Mesodermal cell (in vitro differentiated cells): Measurements from ENCODE around the gene MTIF2.
"Not testable (repeated sequence)": the region's sequence is repeated elsewhere in the genome, so short reads cannot be mapped to it uniquely, and the experiment has no call there.

Experiments used
- H3K27ac ChIP-seq: 2 replicates; pipeline ENCODE4 v1.7.0; 2013; ENCODE audit warnings: mild to moderate bottlenecking, low read depth, low read length, moderate library complexity; ENCODE audit not compliant: severe bottlenecking
- H3K36me3 ChIP-seq: 2 replicates; pipeline ENCODE4 v1.7.1; 2013; ENCODE audit warnings: mild to moderate bottlenecking, low read length, moderate library complexity; ENCODE audit not compliant: control insufficient read depth, insufficient read depth
- H3K4me1 ChIP-seq: one replicate; pipeline ENCODE4 v1.7.1; 2013; ENCODE audit warnings: mild to moderate bottlenecking, low read length; ENCODE audit not compliant: insufficient read depth, control insufficient read depth, poor library complexity, severe bottlenecking
- H3K4me3 ChIP-seq: 2 replicates; pipeline ENCODE4 v1.7.0; 2013; ENCODE audit warnings: low read length, control low read depth, mild to moderate bottlenecking; ENCODE audit not compliant: insufficient read depth, poor library complexity, severe bottlenecking; ENCODE audit errors: extremely low read depth
- H3K9me3 ChIP-seq: 2 replicates; pipeline ENCODE4 v1.7.1; 2013; ENCODE audit warnings: mild to moderate bottlenecking, low read length, moderate library complexity; ENCODE audit not compliant: control insufficient read depth
- WGBS, 2 experiments: methylation state at CpG; one replicate each; pipeline ENCODE4 v1.1.5; 2013; ENCODE audit warnings: missing lambda C conversion rate in 2 of 2; ENCODE audit not compliant: insufficient coverage in 2 of 2; 5-methylcytosine and 5-hydroxymethylcytosine counted together

Gene MTIF2

DNA sequence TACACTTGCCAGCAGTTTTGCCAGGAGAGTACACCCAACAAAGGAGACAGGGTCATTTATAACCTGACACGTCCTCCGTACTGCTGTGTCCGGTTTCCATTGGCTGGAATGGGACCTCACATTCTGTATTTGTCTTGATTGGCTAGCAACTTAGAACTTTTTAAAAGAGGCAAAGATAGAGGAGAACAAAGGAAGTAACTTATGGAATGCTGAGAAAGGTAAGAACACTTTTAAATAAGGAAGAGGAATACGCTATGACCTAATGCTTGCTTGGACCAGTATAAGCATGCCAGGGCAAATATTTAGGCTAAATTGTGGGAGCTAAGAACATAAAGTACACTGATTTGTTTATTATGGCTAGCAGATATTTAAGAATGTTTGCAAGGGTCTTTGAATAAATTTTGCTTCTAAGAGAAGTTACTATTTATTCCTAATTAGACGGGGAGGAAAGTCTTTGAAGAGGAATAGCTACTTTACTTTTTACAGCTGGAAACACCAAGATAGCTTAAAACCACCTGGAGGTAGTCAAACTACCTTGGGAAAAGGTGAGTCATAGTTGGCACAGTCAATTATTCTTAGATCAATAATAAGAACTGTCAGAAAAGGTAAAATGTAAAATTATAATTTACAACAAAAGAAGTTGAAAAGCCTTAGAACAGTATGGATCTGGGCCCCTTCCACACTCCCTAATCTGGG is 12.0 kb upstream of the MTIF2 start:
- not testable (repeated sequence) for H3K4me1 ChIP-seq, H3K36me3 ChIP-seq, H3K4me3 ChIP-seq, H3K27ac ChIP-seq, H3K9me3 ChIP-seq
- WGBS, 2 experiments: 95 to 100% methylated on average over 3 to 4 of the region's 5 CpGs

DNA sequence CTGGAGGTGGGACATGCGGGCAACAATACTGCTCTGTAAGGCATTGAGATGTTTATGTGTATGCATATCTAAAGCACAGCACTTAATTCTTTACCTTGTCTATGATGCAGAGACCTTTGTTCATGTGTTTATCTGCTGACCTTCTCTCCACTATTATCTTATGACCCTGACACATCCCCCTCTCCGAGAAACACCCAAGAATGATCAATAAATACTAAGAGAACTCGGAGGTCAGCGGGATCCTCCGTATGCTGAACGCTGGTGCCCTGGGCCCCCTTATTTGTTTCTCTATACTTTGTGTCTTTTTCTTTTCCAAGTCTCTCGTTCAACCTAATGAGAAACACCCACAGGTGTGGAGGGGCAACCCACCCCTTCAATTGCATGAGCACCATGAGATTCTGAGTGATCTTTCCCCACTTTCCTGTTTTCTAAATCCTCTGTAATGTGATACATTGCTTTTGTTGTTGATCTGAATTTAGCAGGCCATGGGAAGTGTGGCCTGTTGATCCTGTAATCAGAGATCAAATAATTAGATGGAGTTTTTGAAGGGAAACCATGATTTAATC is 10.9 kb upstream of the MTIF2 start:
- H3K9me3 ChIP-seq, H3K4me3 ChIP-seq, H3K36me3 ChIP-seq, H3K27ac ChIP-seq, H3K4me1 ChIP-seq: not testable (repeated sequence)
- WGBS, 2 experiments: 17 to 29% methylated on average over 2 to 6 of the region's 7 CpGs

DNA sequence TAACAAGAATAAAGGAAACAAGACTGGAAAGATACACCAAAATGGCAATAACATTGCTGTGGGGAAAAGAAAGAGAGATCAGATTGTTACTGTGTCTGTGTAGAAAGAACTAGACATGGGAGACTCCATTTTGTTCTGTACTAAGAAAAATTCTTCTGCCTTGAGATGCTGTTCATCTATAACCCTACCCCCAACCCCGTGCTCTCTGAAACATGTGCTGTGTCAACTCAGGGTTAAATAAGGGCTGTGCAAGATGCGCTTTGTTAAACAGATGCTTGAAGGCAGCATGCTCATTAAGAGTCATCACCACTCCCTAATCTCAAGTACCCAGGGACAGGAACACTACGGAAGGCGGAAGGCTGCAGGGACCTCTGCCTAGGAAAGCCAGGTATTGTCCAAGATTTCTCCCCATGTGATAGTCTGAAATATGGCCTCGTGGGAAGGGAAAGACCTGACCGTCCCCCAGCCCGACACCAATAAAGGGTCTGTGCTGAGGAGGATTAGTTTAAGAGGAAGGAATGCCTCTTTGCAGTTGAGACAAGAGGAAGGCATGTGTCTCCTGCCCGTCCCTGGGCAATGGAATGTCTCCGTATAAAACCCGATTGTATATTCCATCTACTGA is 10.3 kb upstream of the MTIF2 start:
- H3K4me1 ChIP-seq, H3K27ac ChIP-seq, H3K36me3 ChIP-seq, H3K4me3 ChIP-seq, H3K9me3 ChIP-seq: not testable (repeated sequence)
- 35 to 38% methylated on average over 5 of the region's 10 CpGs for WGBS, 2 experiments

- WGBS, 2 experiments: 100% methylated on average over 1 to 2 of the region's 3 CpGs
- no peaks in the 10 kb centered on the region for H3K9me3 ChIP-seq
- no peaks in the 10 kb centered on the region for H3K36me3 ChIP-seq
- no peak overlapping the region for H3K27ac ChIP-seq
- H3K4me1 ChIP-seq: no peaks in the 10 kb centered on the region
- no peak overlapping the region for H3K4me3 ChIP-seq
Observed at GRCh38 chr2:55277310-55277709, 8.3 kb upstream of the MTIF2 start.

GRCh38 chr2:55274346-55274745 is 5.3 kb upstream of the MTIF2 start:
- H3K36me3 ChIP-seq, H3K4me3 ChIP-seq, H3K27ac ChIP-seq, H3K9me3 ChIP-seq, H3K4me1 ChIP-seq: not testable (repeated sequence)
- WGBS, 2 experiments: 86% methylated on average over 1 of the region's 2 CpGs

DNA sequence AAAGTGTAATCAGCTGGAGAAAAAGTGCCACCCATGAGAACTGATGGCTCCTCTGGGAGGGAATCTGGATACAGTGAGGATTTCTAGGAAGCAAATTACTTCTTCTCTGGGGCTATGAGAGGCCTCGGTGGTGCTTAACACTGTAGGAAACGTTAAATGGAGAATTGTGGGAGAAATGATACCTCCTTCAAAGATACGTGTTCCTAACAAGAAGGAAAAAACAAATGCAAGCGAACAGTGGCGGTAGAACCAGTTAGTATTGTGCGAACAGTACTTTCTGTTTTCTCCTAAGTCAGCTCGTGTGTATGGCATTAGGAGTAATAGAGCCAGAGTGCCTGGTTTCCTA is 587 bp upstream of the MTIF2 start:
- H3K36me3 ChIP-seq: peaks cover 14% of the 10 kb centered on the region
- WGBS, 2 experiments: 76 to 90% methylated on average over 6 to 7 of the region's 7 CpGs
- peak overlapping the region; percentile 77 for H3K27ac ChIP-seq
- H3K4me3 ChIP-seq: peak overlapping the region; percentile 84
- H3K9me3 ChIP-seq: no peaks in the 10 kb centered on the region
- peaks cover 4% of the 10 kb centered on the region for H3K4me1 ChIP-seq

DNA sequence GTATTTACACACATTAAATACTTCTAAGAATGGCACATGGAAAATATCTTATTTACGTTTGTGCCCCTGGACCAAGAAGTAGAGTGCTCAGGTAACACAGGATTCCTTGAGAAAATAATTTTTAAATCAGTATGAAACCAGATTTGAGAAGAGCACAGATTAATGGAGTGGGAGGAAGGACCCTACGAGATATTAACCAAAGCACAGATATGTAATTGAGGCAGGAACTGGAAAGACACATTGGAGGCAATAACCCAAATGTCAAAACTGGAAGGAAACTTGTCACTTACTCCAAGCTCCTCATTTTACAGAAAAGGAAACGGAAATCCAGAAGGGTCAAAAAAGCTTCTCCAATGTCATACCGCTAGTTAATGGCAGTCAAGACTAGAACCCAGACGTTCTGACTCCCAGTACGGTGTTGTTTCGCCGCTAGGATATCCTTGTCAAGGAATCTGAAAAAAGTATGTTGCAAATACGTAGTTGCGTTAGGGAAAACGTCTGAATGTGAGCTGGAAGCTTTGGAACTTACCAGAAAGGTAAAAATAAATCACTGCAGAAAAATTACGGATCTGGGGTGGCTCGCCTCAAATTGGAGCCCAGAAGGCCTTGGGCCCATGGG is 634 bp downstream of the MTIF2 start:
- peak overlapping the region; percentile 84 for H3K4me3 ChIP-seq
- H3K4me1 ChIP-seq: peaks cover 4% of the 10 kb centered on the region
- 10 to 24% methylated on average over 11 to 13 of the region's 13 CpGs for WGBS, 2 experiments
- no peaks in the 10 kb centered on the region for H3K9me3 ChIP-seq
- peak overlapping the region; percentile 77 for H3K27ac ChIP-seq
- H3K36me3 ChIP-seq: peaks cover 20% of the 10 kb centered on the region

GRCh38 chr2:55259586-55259985 is 9.4 kb downstream of the MTIF2 start:
- peaks cover 53% of the 10 kb centered on the region for H3K36me3 ChIP-seq
- not testable (repeated sequence) for H3K9me3 ChIP-seq, H3K4me3 ChIP-seq, H3K4me1 ChIP-seq, H3K27ac ChIP-seq
- no CpG with 5 or more reads among the region's 3 CpGs for WGBS, 2 experiments

GRCh38 chr2:55252832-55253231 is 16.2 kb downstream of the MTIF2 start:
- no peak overlapping the region for H3K4me3 ChIP-seq
- no peaks in the 10 kb centered on the region for H3K4me1 ChIP-seq
- 80% methylated on average over 1 of the region's 3 CpGs; no CpG with 5 or more reads in 1 of the 2 experiments for WGBS, 2 experiments
- peaks cover 42% of the 10 kb centered on the region for H3K36me3 ChIP-seq
- H3K9me3 ChIP-seq: no peaks in the 10 kb centered on the region
- no peak overlapping the region for H3K27ac ChIP-seq

- Histone ChIP-seq H3K4me1 (no peaks in the 10 kb centered on the region), H3K27ac (no peak overlapping the region), H3K4me3 (no peak overlapping the region), H3K36me3 (peaks cover 50% of the 10 kb centered on the region), H3K9me3 (no peaks in the 10 kb centered on the region)
- 71 to 100% methylated on average over 1 to 5 of the region's 5 CpGs for WGBS, 2 experiments
Observed at GRCh38 chr2:55247025-55247424, 22.0 kb downstream of the MTIF2 start.

DNA sequence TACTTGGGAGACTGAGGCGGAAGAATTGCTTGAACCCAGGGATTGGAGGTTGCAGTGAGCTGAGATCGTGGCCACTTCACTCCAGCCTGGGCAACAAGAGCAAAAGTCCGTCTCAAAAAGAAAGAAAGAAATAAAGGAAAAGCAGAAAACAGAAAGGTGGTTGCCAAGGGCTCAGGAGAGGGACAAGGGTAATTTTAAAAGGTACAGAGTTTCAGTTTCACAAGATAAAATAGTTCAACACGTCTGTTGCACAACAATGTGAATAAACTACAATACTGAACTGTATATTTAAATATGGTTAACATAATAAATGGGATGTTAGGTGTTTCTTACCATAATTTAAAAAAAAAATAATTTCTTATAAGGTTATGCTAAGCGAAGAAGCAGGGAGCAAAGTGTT is 23.6 kb downstream of the MTIF2 start:
- H3K9me3 ChIP-seq: no peaks in the 10 kb centered on the region
- H3K27ac ChIP-seq: no peak overlapping the region
- H3K4me3 ChIP-seq: no peak overlapping the region
- H3K36me3 ChIP-seq: peaks cover 53% of the 10 kb centered on the region
- no peaks in the 10 kb centered on the region for H3K4me1 ChIP-seq
- WGBS, 2 experiments: 93 to 94% methylated on average over 3 of the region's 5 CpGs
